Measurements from ENCODE around the gene VPS13D. TPM values are rescaled to one million over a fixed set of nuclear protein-coding genes. Genes with fewer than 3 reads are reported as not detected.
"Not testable (repeated sequence)": the region's sequence is repeated elsewhere in the genome, so short reads cannot be mapped to it uniquely, and the experiment has no call there.

VPS13D gene
- total RNA-seq, 1 donor from 2014 or later = 31.1 TPM

- ATAC-seq (no peak), DNase-seq (ENCODE audit: low spot score) (no peak)
These were observed 54.7 kb downstream of the VPS13D start for GRCh38 chr1:12284486-12284885.

GRCh38 chr1:12285496-12286143 is 55.8 kb downstream of the VPS13D start:
- ATAC-seq (no peak), DNase-seq (ENCODE audit: low spot score) (no peak)

- no peak for DNase-seq (ENCODE audit: low spot score)
- ATAC-seq = no peak
These were observed 58.0 kb downstream of the VPS13D start for GRCh38 chr1:12287869-12288268.

- DNase-seq (ENCODE audit: low spot score) (no peak), ATAC-seq (no peak)
These were observed 61.0 kb downstream of the VPS13D start for GRCh38 chr1:12290828-12291227.

GRCh38 chr1:12293416-12293815 is 63.6 kb downstream of the VPS13D start:
- ATAC-seq = peak; percentile 45
- DNase-seq (ENCODE audit: low spot score) = no peak

GRCh38 chr1:12294076-12294475 is 64.2 kb downstream of the VPS13D start:
- no peak for ATAC-seq
- DNase-seq (ENCODE audit: low spot score) = no peak

- ATAC-seq = no peak
These were observed 66.2 kb downstream of the VPS13D start for GRCh38 chr1:12296016-12296415.

GRCh38 chr1:12296623-12297022 is 66.8 kb downstream of the VPS13D start:
- DNase-seq (ENCODE audit: low spot score) (no peak), ATAC-seq (no peak)

More at GRCh38 chr1:12296016-12296415, 66.2 kb downstream of the VPS13D start:
- DNase-seq (ENCODE audit: low spot score) = no peak

GRCh38 chr1:12300706-12301105 is 70.9 kb downstream of the VPS13D start:
- ATAC-seq (no peak), DNase-seq (ENCODE audit: low spot score) (no peak)

GRCh38 chr1:12301518-12302237 is 71.8 kb downstream of the VPS13D start:
- DNase-seq (ENCODE audit: low spot score) (no peak), ATAC-seq (no peak)

- ATAC-seq (no peak), DNase-seq (ENCODE audit: low spot score) (no peak)
These were observed 73.1 kb downstream of the VPS13D start for GRCh38 chr1:12302798-12303447.

GRCh38 chr1:12305377-12305776 is 75.5 kb downstream of the VPS13D start:
- DNase-seq (ENCODE audit: low spot score) (no peak), ATAC-seq (no peak)

GRCh38 chr1:12309783-12310742 is 80.2 kb downstream of the VPS13D start:
- ATAC-seq (no peak), DNase-seq (ENCODE audit: low spot score) (no peak)

GRCh38 chr1:12314333-12314903 is 84.6 kb downstream of the VPS13D start:
- ATAC-seq (peak; percentile 54), DNase-seq (ENCODE audit: low spot score) (no peak)

- no peak for ATAC-seq
- no peak for DNase-seq (ENCODE audit: low spot score)
These were observed 85.3 kb downstream of the VPS13D start for GRCh38 chr1:12315146-12315545.

GRCh38 chr1:12316331-12316730 is 86.5 kb downstream of the VPS13D start:
- ATAC-seq = no peak

GRCh38 chr1:12320486-12320885 is 90.7 kb downstream of the VPS13D start:
- DNase-seq (ENCODE audit: low spot score) (no peak), ATAC-seq (no peak)

More at GRCh38 chr1:12316331-12316730, 86.5 kb downstream of the VPS13D start:
- no peak for DNase-seq (ENCODE audit: low spot score)

GRCh38 chr1:12324423-12324822 is 94.6 kb downstream of the VPS13D start:
- DNase-seq (ENCODE audit: low spot score) (no peak), ATAC-seq (no peak)

GRCh38 chr1:12324973-12325372 is 95.1 kb downstream of the VPS13D start:
- DNase-seq (ENCODE audit: low spot score); ATAC-seq: not testable (repeated sequence)

GRCh38 chr1:12326986-12327385 is 97.2 kb downstream of the VPS13D start:
- ATAC-seq = no peak

More at GRCh38 chr1:12326986-12327385, 97.2 kb downstream of the VPS13D start:
- DNase-seq (ENCODE audit: low spot score) = no peak

Data from left lobe of liver (tissue), 2 donors.